Astrocyte of the spinal cord (primary cell): ENCODE data around the gene RND1.

Experiments
- DNase-seq: peaks from one replicate; pipeline ENCODE4 v3.0.0; 2011; ENCODE audit warnings: low read depth, low spot score
- H3K4me3 ChIP-seq: 2 replicates; pipeline ENCODE4 v1.5.1; 2011; ENCODE audit warnings: low read depth, mild to moderate bottlenecking, low read length, moderate library complexity
- in situ Hi-C: cut with HindIII; loops from 2 replicates; pipeline ENCODE4 v1.10.0; 2017; ENCODE audit warnings: low sequenced_read_pairs
- TF ChIP-seq, protein P1 (sequence below): IDR thresholded peaks from 2 replicates; pipeline ENCODE4 v1.5.1; 2012; ENCODE audit warnings: low read depth, mild to moderate bottlenecking, low read length, inconsistent platforms

The RND1 gene

DNA sequence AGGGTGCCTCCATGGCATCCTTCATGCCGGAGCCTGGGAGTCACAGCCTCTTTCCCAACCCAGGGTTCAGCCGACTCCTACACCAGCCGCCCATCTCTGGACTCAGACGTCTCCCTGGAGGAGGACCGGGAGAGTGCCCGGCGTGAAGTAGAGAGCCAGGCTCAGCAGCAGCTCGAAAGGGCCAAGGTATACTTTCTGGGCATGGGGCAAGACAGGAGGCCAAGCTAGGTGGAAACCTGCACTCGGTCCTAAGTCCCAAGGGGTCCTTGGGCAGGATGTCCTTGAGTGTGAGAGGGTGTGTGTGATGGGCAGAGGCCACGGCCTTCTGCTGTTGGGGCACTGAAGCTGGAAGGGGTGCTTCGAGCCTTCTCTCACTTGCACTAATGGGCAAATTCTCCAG lies 42.4 kb downstream of the RND1 start:
- in situ Hi-C loops, result no loop called here
- no peak overlapping the region for H3K4me3 ChIP-seq
- no peak for DNase-seq
- TF ChIP-seq, protein P1, sequence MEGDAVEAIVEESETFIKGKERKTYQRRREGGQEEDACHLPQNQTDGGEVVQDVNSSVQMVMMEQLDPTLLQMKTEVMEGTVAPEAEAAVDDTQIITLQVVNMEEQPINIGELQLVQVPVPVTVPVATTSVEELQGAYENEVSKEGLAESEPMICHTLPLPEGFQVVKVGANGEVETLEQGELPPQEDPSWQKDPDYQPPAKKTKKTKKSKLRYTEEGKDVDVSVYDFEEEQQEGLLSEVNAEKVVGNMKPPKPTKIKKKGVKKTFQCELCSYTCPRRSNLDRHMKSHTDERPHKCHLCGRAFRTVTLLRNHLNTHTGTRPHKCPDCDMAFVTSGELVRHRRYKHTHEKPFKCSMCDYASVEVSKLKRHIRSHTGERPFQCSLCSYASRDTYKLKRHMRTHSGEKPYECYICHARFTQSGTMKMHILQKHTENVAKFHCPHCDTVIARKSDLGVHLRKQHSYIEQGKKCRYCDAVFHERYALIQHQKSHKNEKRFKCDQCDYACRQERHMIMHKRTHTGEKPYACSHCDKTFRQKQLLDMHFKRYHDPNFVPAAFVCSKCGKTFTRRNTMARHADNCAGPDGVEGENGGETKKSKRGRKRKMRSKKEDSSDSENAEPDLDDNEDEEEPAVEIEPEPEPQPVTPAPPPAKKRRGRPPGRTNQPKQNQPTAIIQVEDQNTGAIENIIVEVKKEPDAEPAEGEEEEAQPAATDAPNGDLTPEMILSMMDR, result no peak

DNA sequence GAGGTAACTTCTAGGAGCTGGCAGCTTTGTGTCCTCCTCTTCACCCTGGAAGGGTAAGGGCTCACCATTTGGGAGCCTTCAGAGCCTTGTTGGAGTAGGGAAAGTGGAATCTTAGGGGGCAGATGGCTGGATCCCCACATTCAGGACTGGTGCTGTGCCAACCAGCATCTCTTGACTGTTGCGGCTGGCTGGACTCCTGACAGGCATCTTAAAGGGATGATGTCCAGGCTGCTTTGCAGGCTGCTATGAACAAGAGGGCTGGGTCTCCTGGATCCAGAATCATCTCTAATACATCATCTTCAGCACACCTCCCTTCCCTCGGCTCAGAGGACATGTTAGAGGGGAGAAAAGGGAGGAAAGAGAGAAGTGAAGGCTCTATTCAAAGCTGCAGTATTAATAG lies 43.0 kb downstream of the RND1 start:
- TF ChIP-seq, protein P1, result no peak
- no peak overlapping the region for H3K4me3 ChIP-seq
- in situ Hi-C loops, result no loop called here
- DNase-seq, result no peak

DNA sequence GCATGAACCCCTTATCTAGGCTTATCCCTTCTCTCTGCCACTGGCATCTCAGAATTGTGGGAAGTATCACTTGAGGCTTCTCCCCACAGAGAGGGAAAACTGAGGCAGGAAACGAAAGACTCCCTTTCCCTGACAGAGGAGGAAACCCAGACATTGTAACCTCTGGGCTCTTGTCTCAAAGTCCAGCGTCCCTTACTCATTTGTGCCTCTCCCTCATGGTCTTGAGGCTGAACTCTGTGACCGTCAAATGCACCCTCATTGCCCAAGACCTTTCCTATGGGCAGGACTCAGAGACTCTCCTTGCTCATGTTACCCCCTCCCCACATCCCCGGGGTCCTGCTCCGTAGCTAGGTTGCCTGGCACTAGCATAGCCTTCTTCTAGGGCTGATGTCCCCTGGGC lies 43.5 kb downstream of the RND1 start:
- no peak for DNase-seq
- in situ Hi-C loops, result no loop called here

DNA sequence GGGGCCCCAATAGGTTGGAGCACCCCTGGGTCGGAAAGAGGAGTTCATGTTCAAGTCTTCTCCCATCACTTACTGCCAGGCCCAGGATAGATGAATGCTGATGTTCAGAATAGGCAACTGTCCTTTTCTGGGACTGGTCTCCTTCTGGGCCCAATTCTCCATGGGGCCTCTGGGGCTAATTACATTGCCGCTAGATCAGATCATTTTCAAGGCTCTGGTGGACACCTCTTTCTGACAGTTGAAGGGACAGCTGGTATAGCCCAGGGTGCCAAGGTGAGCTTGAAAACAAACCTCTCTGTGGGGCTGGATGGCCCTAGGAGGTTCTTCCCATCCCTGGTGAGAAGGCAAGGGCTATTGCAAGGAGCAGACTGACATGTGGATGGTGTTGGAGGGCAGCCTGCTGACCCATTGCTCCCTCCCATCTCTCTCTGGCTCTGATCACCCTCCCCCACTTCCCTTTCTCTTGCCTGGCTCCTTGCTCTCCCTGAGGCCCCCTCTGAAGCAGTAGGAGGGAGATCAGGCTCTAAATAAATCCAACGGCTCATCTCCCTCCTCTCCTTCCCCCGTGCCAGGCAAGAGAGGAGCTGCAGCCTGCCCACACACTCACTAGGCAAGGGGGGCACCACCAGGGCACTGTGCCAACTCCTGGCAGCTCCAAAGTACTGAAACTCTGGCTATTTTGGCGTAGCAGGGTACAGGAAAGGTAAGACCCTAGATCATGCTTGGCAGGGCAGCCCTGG lies 45.5 kb downstream of the RND1 start:
- no peak overlapping the region for H3K4me3 ChIP-seq
- in situ Hi-C loops, result no loop called here
- TF ChIP-seq, protein P1, result no peak
- DNase-seq, result no peak

More for the DNA sequence above, 43.5 kb downstream of the RND1 start:
- H3K4me3 ChIP-seq, result no peak overlapping the region
- TF ChIP-seq, protein P1, result no peak

DNA sequence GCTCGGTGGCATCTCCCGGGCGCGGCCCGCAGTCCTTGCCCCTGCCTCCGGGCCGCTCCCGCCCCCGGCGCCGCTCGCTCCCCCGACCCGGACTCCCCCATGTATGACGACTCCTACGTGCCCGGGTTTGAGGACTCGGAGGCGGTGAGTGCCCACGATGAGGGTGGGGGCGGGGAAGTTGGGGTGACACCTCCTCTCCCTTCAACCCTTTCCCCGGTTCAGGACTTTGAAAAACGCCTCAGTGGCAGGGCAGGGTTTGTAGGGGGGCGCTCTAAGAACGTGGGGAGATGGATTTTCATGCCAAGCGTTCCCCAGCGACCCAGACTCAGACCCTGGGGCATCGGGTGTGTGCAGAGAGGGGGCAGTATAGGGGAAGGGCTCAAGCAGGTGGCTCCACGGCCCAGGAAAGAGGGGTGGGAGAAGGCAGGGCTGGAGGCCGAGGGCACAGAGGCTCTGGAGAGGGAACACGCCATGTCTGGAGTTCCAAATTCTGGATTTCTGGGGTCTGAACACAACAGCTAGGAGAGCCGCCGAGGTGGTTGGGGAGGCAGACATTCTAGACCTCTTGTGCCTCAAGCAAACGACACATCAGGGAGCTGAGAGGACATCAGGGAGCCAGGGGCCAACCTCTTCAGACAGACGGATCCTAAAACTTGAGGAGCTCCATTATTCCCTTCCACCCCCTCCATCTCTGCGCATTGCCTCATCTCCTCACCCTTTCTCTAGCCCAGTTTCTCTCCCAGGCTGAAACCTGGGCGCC lies 46.7 kb downstream of the RND1 start:
- TF ChIP-seq, protein P1, result peak; percentile 23
- in situ Hi-C loops, result no loop called here
- peak overlapping the region; percentile 73 for H3K4me3 ChIP-seq
- DNase-seq, result no peak

DNA sequence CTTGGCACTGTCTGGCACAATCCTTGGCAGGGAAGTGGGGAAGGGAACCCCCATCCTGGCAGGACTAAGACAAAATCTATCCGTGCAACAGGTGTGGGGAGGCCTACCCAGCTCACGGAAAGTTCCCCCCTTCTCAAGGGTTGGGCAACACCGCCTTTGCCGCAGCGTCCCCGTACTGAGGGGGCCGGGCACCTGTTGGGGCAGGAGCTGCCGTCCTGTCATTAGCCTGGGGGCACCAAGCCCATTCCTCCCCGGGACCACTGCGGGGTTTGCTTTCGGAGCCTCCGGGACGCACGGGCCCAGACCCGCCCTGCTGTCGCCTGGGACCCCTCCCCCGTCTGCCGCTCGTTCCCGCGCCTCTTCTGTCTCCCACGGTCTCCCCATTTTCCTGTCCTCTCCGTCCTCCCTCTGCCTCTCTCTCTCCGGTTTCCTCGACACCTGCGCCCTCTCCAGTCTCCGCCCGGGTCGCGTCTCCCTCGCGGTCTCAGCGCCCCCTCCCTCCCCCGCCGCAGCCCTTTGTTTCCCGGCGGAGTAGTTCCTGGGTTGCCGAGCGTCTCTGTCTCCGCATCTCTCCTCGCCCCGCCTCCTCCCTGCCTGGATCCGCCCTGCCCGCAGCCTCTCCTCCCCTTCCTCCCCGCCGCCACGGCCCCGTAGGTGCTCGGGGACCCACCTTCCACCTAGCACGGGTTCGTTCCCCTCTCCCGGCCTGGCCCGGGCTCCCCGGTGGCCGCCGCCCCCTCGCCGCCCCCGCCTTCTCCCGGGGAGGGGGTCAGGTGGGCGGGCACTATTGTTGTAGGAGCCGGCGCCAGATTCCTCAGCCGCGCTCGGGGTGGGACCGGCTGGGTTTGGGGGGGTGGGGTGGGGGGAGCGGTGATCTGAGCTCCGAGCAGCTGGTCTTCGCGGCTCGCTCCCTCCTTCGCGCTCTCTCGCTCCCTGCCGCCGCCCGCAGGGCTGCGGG lies 47.5 kb downstream of the RND1 start, which contains the start of gene CACNB3:
CACNB3 (plus strand) TSS at position 624 of the 958 bp plus-strand sequence. CDS start 434 bp downstream, outside the sequence.
- TF ChIP-seq, protein P1, result no peak
- in situ Hi-C loops, result no loop called here

More for the DNA sequence above, 47.5 kb downstream of the RND1 start, which contains the start of gene CACNB3:
- peak; percentile 54 for DNase-seq
- H3K4me3 ChIP-seq, result peak within 1 kb of the TSS; percentile 73
